GM12878 (cell line): ENCODE measurements around the gene PON3. TPM values are rescaled to one million over a fixed set of nuclear protein-coding genes. Genes with fewer than 3 reads are reported as not detected.

ENCODE experiments used
- ATAC-seq: fragments of 200-7000 bp; cut with Tn5 transposase; 3 replicates; pipeline ENCODE4 v1.9.1; 2020; ENCODE audit warnings: mild to moderate bottlenecking, moderate library complexity
- BruUV-seq: library from RNA; stranded (reverse); fragments of 400-500 nt; replicated peaks from 2 replicates; lab custom pipeline; 2021; lab: Mats Ljungman, UMichigan
- CTCF ChIA-PET: fragments of 300-600 bp; sonication (Branson Sonifier 250); formaldehyde crosslinking; extraction: SDS; loops from one replicate; lab custom pipeline; 2021; ENCODE audit warnings: inconsistent platforms; lab: Yijun Ruan, JAX
- POLR2A ChIA-PET: fragments of 350-600 bp; formaldehyde crosslinking; extraction: SDS; loops from one replicate; lab custom pipeline; 2021; ENCODE audit warnings: inconsistent platforms; lab: Charles Lee
- RAD21 ChIA-PET: fragments of 300-600 bp; sonication (Branson Sonifier 250); formaldehyde crosslinking; loops from one replicate; lab custom pipeline; 2023; ENCODE audit warnings: antibody characterized with exemption; ENCODE audit not compliant: unreplicated experiment; lab: Charles Lee
- SMC1A ChIA-PET: fragments of 300-600 bp; sonication (Branson Sonifier 250); formaldehyde crosslinking; loops from one replicate; lab custom pipeline; 2023; ENCODE audit not compliant: unreplicated experiment, uncharacterized antibody; lab: Charles Lee
- DNase-seq: peaks from one replicate; pipeline ENCODE4 v3.0.0-alpha.2; 2011; ENCODE audit warnings: low read depth, low spot score
- FAIRE-seq: peaks from 3 replicates; lab custom pipeline; 2011; peaks lifted over from hg19 to GRCh38; lab: Jason Lieb, UNC
- H2AFZ ChIP-seq: 2 replicates; pipeline ENCODE4 v1.6.0; 2011; ENCODE audit warnings: low read depth, low read length, control low read depth; ENCODE audit not compliant: control insufficient read depth
- H3K27ac ChIP-seq: 2 replicates; pipeline ENCODE4 v1.5.1; 2011; ENCODE audit warnings: control low read depth; ENCODE audit not compliant: control insufficient read depth, insufficient read depth
- H3K27me3 ChIP-seq, 2 experiments: replicated peaks in 1 of 2; 2 replicates each; pipeline versions ENCODE4 v1.6.0 to v1.6.1; 2011; ENCODE audit warnings: low read length in 1 of 2; ENCODE audit not compliant: control insufficient read depth in 2 of 2, insufficient read depth in 2 of 2
- H3K36me3 ChIP-seq, 2 experiments: 2 replicates each; pipeline ENCODE4 v1.5.1; 2011; ENCODE audit warnings: low read length in 1 of 2; ENCODE audit not compliant: control insufficient read depth in 2 of 2, insufficient read depth in 2 of 2
- H3K4me1 ChIP-seq: 2 replicates; pipeline ENCODE4 v1.6.1; 2011; ENCODE audit warnings: mild to moderate bottlenecking, low read length, moderate library complexity, mixed read lengths; ENCODE audit not compliant: control insufficient read depth, insufficient read depth
- H3K4me2 ChIP-seq: 2 replicates; pipeline ENCODE4 v1.6.0; 2011; ENCODE audit warnings: control low read depth; ENCODE audit not compliant: control insufficient read depth, insufficient read depth
- H3K4me3 ChIP-seq: fragments of 200-600 bp; sonication (generic); 2 replicates; pipeline ENCODE4 v1.5.1; 2016
- H3K79me2 ChIP-seq: 2 replicates; pipeline ENCODE4 v1.6.0; 2011; ENCODE audit warnings: low read length; ENCODE audit not compliant: control insufficient read depth, insufficient read depth
- H3K9ac ChIP-seq: 2 replicates; pipeline ENCODE4 v1.8.0; 2011; ENCODE audit warnings: low read length, control low read depth, mixed read lengths; ENCODE audit not compliant: control insufficient read depth, insufficient read depth
- H3K9me3 ChIP-seq: replicated peaks from 3 replicates; pipeline ENCODE4 v1.5.1; 2011; ENCODE audit warnings: mild to moderate bottlenecking, low read length; ENCODE audit not compliant: control insufficient read depth, insufficient read depth
- H4K20me1 ChIP-seq: 2 replicates; pipeline ENCODE4 v1.6.0; 2011; ENCODE audit not compliant: control insufficient read depth, insufficient read depth
- ATF3 ChIP-seq: IDR thresholded peaks from 2 replicates; pipeline ENCODE4 v1.6.1; 2011; ENCODE audit warnings: low read depth, mild to moderate bottlenecking, low read length, moderate library complexity, borderline replicate concordance; ENCODE audit errors: extremely low read depth
- EGR1 ChIP-seq, 2 experiments: IDR thresholded peaks; 1 replicate in 1 of 2; 2 replicates in 1 of 2; pipeline ENCODE4 v1.6.1; 2011 to 2012; ENCODE audit warnings: low read depth in 2 of 2, low read length in 2 of 2, borderline replicate concordance in 1 of 2, mild to moderate bottlenecking in 1 of 2, moderate library complexity in 1 of 2
- HSF1 ChIP-seq: fragments of 150-350 bp; IDR thresholded peaks from 2 replicates; pipeline ENCODE4 v1.6.1; 2014; ENCODE audit warnings: mild to moderate bottlenecking, low read depth, low read length
- NFXL1 ChIP-seq: fragments of 450-650 bp; IDR thresholded peaks from 2 replicates; pipeline ENCODE4 v1.6.1; 2017; ENCODE audit warnings: antibody characterized with exemption, mild to moderate bottlenecking, borderline replicate concordance
- PAX5 ChIP-seq: IDR thresholded peaks from 2 replicates; pipeline ENCODE4 v1.6.1; 2011; ENCODE audit warnings: low read depth, low read length, borderline replicate concordance
- REST ChIP-seq: IDR thresholded peaks from 2 replicates; pipeline ENCODE4 v1.6.1; 2012; ENCODE audit warnings: mild to moderate bottlenecking, low read depth, low read length
- SMAD5 ChIP-seq: IDR thresholded peaks from 2 replicates; pipeline ENCODE4 v1.6.1; 2016; ENCODE audit warnings: antibody characterized with exemption, low read depth
- TCF3 ChIP-seq: IDR thresholded peaks from 2 replicates; pipeline ENCODE4 v1.6.1; 2012; ENCODE audit warnings: low read depth, mild to moderate bottlenecking, low read length, borderline replicate concordance; ENCODE audit not compliant: insufficient read depth
- ZBTB40 ChIP-seq: fragments of 450-650 bp; IDR thresholded peaks from 2 replicates; pipeline ENCODE4 v1.6.1; 2016; ENCODE audit warnings: mild to moderate bottlenecking, moderate library complexity, borderline replicate concordance
- WGBS: methylation state at CpG from one replicate; pipeline ENCODE4 v1.1.6; 2016; ENCODE audit warnings: low lambda C conversion rate; ENCODE audit not compliant: insufficient replicate concordance, insufficient coverage; ENCODE audit errors: missing lambda C conversion rate; 5-methylcytosine and 5-hydroxymethylcytosine counted together
- in situ Hi-C: fragments of 300-500 bp; cut with MboI; formaldehyde crosslinking; loops from 9 replicates; pipeline ENCODE4 v1.14.3; 2018; ENCODE audit warnings: mixed read lengths
- intact Hi-C: fragments of 100-400 bp; cut with micrococcal nuclease; formaldehyde crosslinking; loops from one replicate; pipeline ENCODE4 v1.14.2; 2022; ENCODE audit not compliant: unreplicated experiment
- polyA plus RNA-seq, 11 experiments: library from polyadenylated mRNA; depleted of rRNA in 4 of 11; unstranded in 6 of 11; stranded (reverse) in 5 of 11; fragments of >200 nt; fragmentation: Nextera tagmentation in 4 of 11; fragmentation: Illumina TruSeq in 1 of 11; extraction: Ambion mirVana in 4 of 11; extraction: Trizol in 1 of 11; gene quantifications; 1 replicate in 1 of 11; 2 replicates in 10 of 11; pipeline versions ENCODE4 v1.2.1 to v1.2.3, GENCODE V29; 2011 to 2016; ENCODE audit warnings: inconsistent platforms in 2 of 11, missing spikeins in 2 of 11, low read depth in 1 of 11
- total RNA-seq, 4 experiments: library from RNA; depleted of rRNA in 3 of 4; stranded (reverse); fragments of >200 nt in 3 of 4; fragmentation: Illumina TruSeq in 1 of 4; extraction: Trizol in 1 of 4; gene quantifications; 2 replicates each; pipeline versions ENCODE4 v1.2.1 to v1.2.3, GENCODE V29; 2013 to 2021

Gene PON3
- total and polyA plus RNA-seq, 10 of the 15 experiments (the other 5 are each of a cell fraction or from before 2014, with no cell fraction given) = 0.45 to 2.0 (median 0.91) TPM

GRCh38 chr7:95391761-95392160 lies 4.4 kb downstream of the PON3 start (continued):
- TF ChIP-seq ZBTB40 = no peak

- no peaks in the 10 kb centered on the region for H4K20me1 ChIP-seq
- H3K27ac ChIP-seq = no peak overlapping the region
- H3K9me3 ChIP-seq = no peaks in the 10 kb centered on the region
- ChIA-PET POLR2A (no interaction called here), CTCF (interaction anchor here (0.8 kb wide), 1 partner anchor 18 kb away, joined by 3 read pairs; no protein-coding TSS in a partner anchor), RAD21 (no interaction called here), SMC1A (interaction anchor here (0.8 kb wide), 1 partner anchor 87 kb away, joined by 4 read pairs; no protein-coding TSS in a partner anchor)
- H2AFZ ChIP-seq = no peak overlapping the region
- DNase-seq = no peak
- ATAC-seq = no peak
- BruUV-seq = no TSS peak
- no peak overlapping the region for H3K4me2 ChIP-seq
- H3K79me2 ChIP-seq = no peaks in the 10 kb centered on the region
- FAIRE-seq = no peak
- in situ Hi-C loops (no loop called here), intact Hi-C loops (no loop called here)
- H3K9ac ChIP-seq = no peak overlapping the region
- H3K4me3 ChIP-seq = no peak overlapping the region
- no peaks in the 10 kb centered on the region for H3K27me3 ChIP-seq
- 17% methylated on average over 7 of the region's 7 CpGs for WGBS
- no peaks in the 10 kb centered on the region for H3K4me1 ChIP-seq
- H3K36me3 ChIP-seq = no peaks in the 10 kb centered on the region
- TF ChIP-seq NFXL1 (no peak), ATF3 (no peak), HSF1 (no peak), PAX5 (no peak), SMAD5 (no peak), EGR1 (IDR thresholded peaks at IDR 0.05; ENCODE audit: borderline replicate concordance in 1 of 2, low read depth in 2 of 2, low read length in 2 of 2) (no peak), REST (no peak), TCF3 (no peak)
Measured at GRCh38 chr7:95389516-95389915, 6.7 kb downstream of the PON3 start.
